PC-3 (cell line): ENCODE results near the gene ATG7.

Experiments
- CTCF ChIP-seq: fragments of 300-600 bp; sonication (generic); conservative IDR thresholded peaks from 2 replicates; pipeline ENCODE4 v1.5.1; 2017; ENCODE audit warnings: antibody characterized with exemption, low read depth, mild to moderate bottlenecking, low read length
- EZH2 ChIP-seq: fragments of 300-600 bp; sonication (generic); IDR thresholded peaks from one replicate; pipeline ENCODE4 v1.6.1; 2017; ENCODE audit warnings: antibody characterized with exemption, mild to moderate bottlenecking, low read length; ENCODE audit not compliant: unreplicated experiment

- TF ChIP-seq CTCF, result no peak
- no peak for TF ChIP-seq EZH2
These were observed 282.0 kb downstream of the ATG7 start for GRCh38 chr3:11554236-11554610.
